H1 (cell line): ENCODE results near the gene NFE2L2.

Experiments used
- CREB1 ChIP-seq: IDR thresholded peaks from 2 replicates; pipeline ENCODE4 v1.6.1; 2012; ENCODE audit warnings: inconsistent platforms
- EZH2 ChIP-seq: fragments of 200-600 bp; sonication (generic); IDR thresholded peaks from 2 replicates; pipeline ENCODE4 v1.7.1; 2012; ENCODE audit warnings: low read depth, mild to moderate bottlenecking, moderate library complexity, low read length, inconsistent platforms; ENCODE audit not compliant: severe bottlenecking
- RAD21 ChIP-seq, 2 experiments: IDR thresholded peaks in 1 of 2; conservative IDR thresholded peaks in 1 of 2; 2 replicates each; pipeline ENCODE4 v1.6.1; 2011; ENCODE audit warnings: low read depth in 2 of 2, low read length in 2 of 2, improper control_type of control experiment in 1 of 2, inconsistent platforms in 1 of 2, mild to moderate bottlenecking in 1 of 2, moderate library complexity in 1 of 2
- TAF1 ChIP-seq: IDR thresholded peaks from 2 replicates; pipeline ENCODE4 v1.6.1; 2011; ENCODE audit warnings: mild to moderate bottlenecking, low read depth, low read length
- YY1 ChIP-seq: IDR thresholded peaks from 2 replicates; pipeline ENCODE4 v1.6.1; 2011; ENCODE audit warnings: low read depth, mild to moderate bottlenecking, low read length
- ZNF274 ChIP-seq: IDR thresholded peaks from 2 replicates; pipeline ENCODE4 v1.7.0; 2012; ENCODE audit warnings: low read length, borderline replicate concordance; ENCODE audit errors: extremely low read depth
- TF ChIP-seq, protein P1 (sequence below), 3 experiments: IDR thresholded peaks; 1 replicate in 2 of 3; 2 replicates in 1 of 3; pipeline versions ENCODE4 v1.5.1 to v1.6.1; 2011; ENCODE audit warnings: low read length in 3 of 3, mild to moderate bottlenecking in 3 of 3, inconsistent platforms in 2 of 3, low read depth in 1 of 3, moderate library complexity in 1 of 3; ENCODE audit not compliant: insufficient read depth in 1 of 3; ENCODE audit errors: control extremely low read depth in 1 of 3

DNA sequence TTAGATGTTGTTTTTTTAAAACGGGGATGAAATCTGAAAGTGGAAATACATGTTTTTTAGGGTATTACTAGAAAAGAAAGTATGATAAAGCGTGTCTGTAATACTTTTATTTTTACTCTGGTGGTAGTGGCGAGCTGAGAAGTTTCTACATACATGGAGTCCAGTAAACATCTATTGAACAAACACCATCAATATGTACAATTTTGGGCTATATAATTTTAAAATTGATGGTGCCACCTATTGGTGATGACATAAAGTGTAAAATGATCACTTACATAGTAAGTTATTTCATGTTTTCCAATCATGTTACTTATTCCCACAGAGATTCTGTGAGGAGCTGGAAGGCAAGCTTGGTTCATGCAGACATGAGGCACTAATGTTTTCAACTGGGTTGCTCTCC lies 31.5 kb upstream of the NFE2L2 start:
- TF ChIP-seq RAD21 (IDR thresholded peaks at IDR 0.05 in 1 of 2, conservative IDR thresholded peaks at IDR 0.05 in 1 of 2; ENCODE audit: low read depth in 2 of 2, low read length in 2 of 2) (no peak), YY1 (no peak), EZH2 (no peak), ZNF274 (no peak), CREB1 (no peak), TAF1 (no peak)
- TF ChIP-seq, protein P1, sequence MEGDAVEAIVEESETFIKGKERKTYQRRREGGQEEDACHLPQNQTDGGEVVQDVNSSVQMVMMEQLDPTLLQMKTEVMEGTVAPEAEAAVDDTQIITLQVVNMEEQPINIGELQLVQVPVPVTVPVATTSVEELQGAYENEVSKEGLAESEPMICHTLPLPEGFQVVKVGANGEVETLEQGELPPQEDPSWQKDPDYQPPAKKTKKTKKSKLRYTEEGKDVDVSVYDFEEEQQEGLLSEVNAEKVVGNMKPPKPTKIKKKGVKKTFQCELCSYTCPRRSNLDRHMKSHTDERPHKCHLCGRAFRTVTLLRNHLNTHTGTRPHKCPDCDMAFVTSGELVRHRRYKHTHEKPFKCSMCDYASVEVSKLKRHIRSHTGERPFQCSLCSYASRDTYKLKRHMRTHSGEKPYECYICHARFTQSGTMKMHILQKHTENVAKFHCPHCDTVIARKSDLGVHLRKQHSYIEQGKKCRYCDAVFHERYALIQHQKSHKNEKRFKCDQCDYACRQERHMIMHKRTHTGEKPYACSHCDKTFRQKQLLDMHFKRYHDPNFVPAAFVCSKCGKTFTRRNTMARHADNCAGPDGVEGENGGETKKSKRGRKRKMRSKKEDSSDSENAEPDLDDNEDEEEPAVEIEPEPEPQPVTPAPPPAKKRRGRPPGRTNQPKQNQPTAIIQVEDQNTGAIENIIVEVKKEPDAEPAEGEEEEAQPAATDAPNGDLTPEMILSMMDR (IDR thresholded peaks at IDR 0.05; ENCODE audit: control extremely low read depth in 1 of 3, insufficient read depth in 1 of 3, low read depth in 1 of 3, low read length in 3 of 3), result no peak
